ENCODE data around the gene SMAD3. TPM values are rescaled to one million over a fixed set of nuclear protein-coding genes. Genes with fewer than 3 reads are reported as not detected.
A peak's percentile ranks its signal among the peaks of the same experiment; 100 is the strongest.

SMAD3 gene
- total RNA-seq, 1 experiment from 2014 or later: 89.2 TPM

GRCh38 chr15:67171471-67171870 is 106.1 kb downstream of the SMAD3 start (continued):
- no peak for TF ChIP-seq YY1 (IDR thresholded peaks at IDR 0.05; ENCODE audit: extremely low read depth, insufficient replicate concordance, low read depth, low read length)
- TF ChIP-seq JUND (IDR thresholded peaks at IDR 0.05): no peak
- no peak for TF ChIP-seq CEBPB (IDR thresholded peaks at IDR 0.05; ENCODE audit: low read depth)
- TF ChIP-seq ZFX (IDR thresholded peaks at IDR 0.05): no peak
- no peak for TF ChIP-seq EZH2phosphoT487 (IDR thresholded peaks at IDR 0.05; ENCODE audit: borderline replicate concordance)
- no peak for TF ChIP-seq EZH2 (IDR thresholded peaks at IDR 0.05)
- no peak for TF ChIP-seq SP1 (IDR thresholded peaks at IDR 0.05; ENCODE audit: low read depth)
- no peak for TF ChIP-seq POLR2AphosphoS5 (IDR thresholded peaks at IDR 0.05; ENCODE audit: low read depth, low read length)
- no peak for TF ChIP-seq FOSL1 (IDR thresholded peaks at IDR 0.05; ENCODE audit: low read depth)
- no peak for TF ChIP-seq ELF1 (IDR thresholded peaks at IDR 0.05; ENCODE audit: borderline replicate concordance, low read depth)
- no peak for TF ChIP-seq CBX3 (IDR thresholded peaks at IDR 0.05; ENCODE audit: low read depth)

- Histone ChIP-seq H3K4me3 (replicated peaks in 1 of 2; ENCODE audit: low read depth in 1 of 2, low read length in 2 of 2) (no peak overlapping the region), H3K9me2 (ENCODE audit: insufficient read depth) (no peaks in the 10 kb centered on the region), H4K20me1 (ENCODE audit: insufficient read depth) (no peaks in the 10 kb centered on the region), H2AFZ (ENCODE audit: low read depth, low read length, poor library complexity, severe bottlenecking) (no peak overlapping the region), H3K9ac (ENCODE audit: low read length) (no peak overlapping the region), H3K36me3 (ENCODE audit: control insufficient read depth in 1 of 2, insufficient read depth in 2 of 2, low read length in 2 of 2) (peaks cover 2 to 60% of the 10 kb centered on the region in 2 experiments; a peak in 2 of 4 replicates), H3K79me2 (ENCODE audit: insufficient read depth, low read length) (peaks cover 27% of the 10 kb centered on the region; the same call in 1 of the 2 replicates), H3K27ac (ENCODE audit: low read depth, low read length) (no peak overlapping the region), H3K9me3 (ENCODE audit: control insufficient read depth in 1 of 2, insufficient read depth in 1 of 2, low read depth in 1 of 2, low read length in 2 of 2) (no peaks in the 10 kb centered on the region), H3K27me3 (ENCODE audit: insufficient read depth, low read length) (no peaks in the 10 kb centered on the region), H3K4me2 (ENCODE audit: low read length) (no peak overlapping the region), H3K4me1 (ENCODE audit: control insufficient read depth in 1 of 2, insufficient read depth in 2 of 2, low read length in 2 of 2) (peaks cover 28 to 65% of the 10 kb centered on the region in 2 experiments)
- ATAC-seq (no peak), DNase-seq (ENCODE audit: low read depth, low spot score) (no peak)
- ChIA-PET CTCF (no interaction called here), POLR2A (no interaction called here), RAD21 (ENCODE audit: low non-redundant PET in 1 of 2, low total read pairs in 2 of 2, uncharacterized antibody in 2 of 2, unreplicated experiment in 2 of 2) (no interaction called here)
- no TSS peak for BruUV-seq (replicated peaks)
- intact Hi-C loops (cut with micrococcal nuclease): loop anchor here (10.0 kb wide), 1 partner anchor 227 kb away; no protein-coding TSS in a partner anchor
- no peak for TF ChIP-seq POLR2A (IDR thresholded peaks at IDR 0.05; ENCODE audit: borderline replicate concordance, extremely low read depth, insufficient read depth, insufficient read length)
- no peak for TF ChIP-seq YY1 (IDR thresholded peaks at IDR 0.05; ENCODE audit: extremely low read depth, insufficient replicate concordance, low read depth, low read length)
- TF ChIP-seq FOSL1 (IDR thresholded peaks at IDR 0.05; ENCODE audit: low read depth): 0 out of 2 replicates have a peak, but pooled peaks have one; percentile 29
These were observed 106.8 kb downstream of the SMAD3 start for GRCh38 chr15:67172172-67172571.
